HuH-7.5 (cell line): ENCODE measurements around the gene KAT14.
A peak's percentile ranks its signal among the peaks of the same experiment; 100 is the strongest.
"Not testable (repeated sequence)": the region's sequence is repeated elsewhere in the genome, so short reads cannot be mapped to it uniquely, and the experiment has no call there.

Source experiments
- DNase-seq: peaks from one replicate; pipeline ENCODE4 v3.0.0; 2011; ENCODE audit warnings: low spot score

The KAT14 gene, protein sequence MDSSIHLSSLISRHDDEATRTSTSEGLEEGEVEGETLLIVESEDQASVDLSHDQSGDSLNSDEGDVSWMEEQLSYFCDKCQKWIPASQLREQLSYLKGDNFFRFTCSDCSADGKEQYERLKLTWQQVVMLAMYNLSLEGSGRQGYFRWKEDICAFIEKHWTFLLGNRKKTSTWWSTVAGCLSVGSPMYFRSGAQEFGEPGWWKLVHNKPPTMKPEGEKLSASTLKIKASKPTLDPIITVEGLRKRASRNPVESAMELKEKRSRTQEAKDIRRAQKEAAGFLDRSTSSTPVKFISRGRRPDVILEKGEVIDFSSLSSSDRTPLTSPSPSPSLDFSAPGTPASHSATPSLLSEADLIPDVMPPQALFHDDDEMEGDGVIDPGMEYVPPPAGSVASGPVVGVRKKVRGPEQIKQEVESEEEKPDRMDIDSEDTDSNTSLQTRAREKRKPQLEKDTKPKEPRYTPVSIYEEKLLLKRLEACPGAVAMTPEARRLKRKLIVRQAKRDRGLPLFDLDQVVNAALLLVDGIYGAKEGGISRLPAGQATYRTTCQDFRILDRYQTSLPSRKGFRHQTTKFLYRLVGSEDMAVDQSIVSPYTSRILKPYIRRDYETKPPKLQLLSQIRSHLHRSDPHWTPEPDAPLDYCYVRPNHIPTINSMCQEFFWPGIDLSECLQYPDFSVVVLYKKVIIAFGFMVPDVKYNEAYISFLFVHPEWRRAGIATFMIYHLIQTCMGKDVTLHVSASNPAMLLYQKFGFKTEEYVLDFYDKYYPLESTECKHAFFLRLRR

DNA sequence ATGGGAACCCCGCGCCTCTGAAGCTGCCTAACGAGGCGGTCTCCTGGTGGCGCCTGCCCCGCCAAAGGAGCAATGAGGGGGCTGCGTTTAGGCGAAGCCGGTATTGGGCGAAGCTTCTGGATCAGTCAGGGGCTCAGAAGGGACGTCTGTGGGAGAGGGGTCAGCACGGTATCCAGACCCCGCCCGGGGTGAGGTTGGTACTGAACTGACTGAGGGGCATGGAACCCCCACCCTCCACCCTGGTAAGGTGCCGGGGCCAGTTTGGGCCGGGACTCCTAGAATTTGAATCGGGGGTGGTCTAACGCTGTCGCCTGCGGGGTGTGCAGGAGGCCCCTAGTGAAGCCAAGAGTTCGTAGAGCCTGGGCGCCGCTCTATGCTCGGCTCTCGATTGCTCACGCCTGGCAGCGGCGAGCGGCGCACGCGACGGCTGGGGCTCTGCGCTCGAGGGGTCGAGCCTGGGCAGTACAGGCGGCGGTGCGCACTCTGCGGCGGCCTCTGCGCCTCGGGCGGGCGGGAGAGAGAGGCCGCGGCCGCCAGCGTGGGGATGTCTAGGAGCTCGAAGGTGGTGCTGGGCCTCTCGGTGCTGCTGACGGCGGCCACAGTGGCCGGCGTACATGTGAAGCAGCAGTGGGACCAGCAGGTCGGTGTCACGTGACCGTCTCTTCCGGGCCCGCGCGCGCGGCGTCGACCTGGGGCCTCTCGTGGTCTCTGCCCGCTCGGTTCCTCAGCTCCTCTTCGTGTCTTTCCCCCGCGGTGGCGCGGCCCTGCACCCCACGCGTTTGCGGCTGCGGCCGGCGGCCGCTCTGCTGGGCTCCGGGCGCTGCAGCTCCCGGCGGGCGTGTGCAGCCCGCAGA is at the start of gene KAT14, which contains the start of gene PET117:
Gene KAT14 (plus strand): TSS at position 452 of the 854 bp plus-strand sequence. CDS start 4,798 bp downstream, outside the sequence.
Gene PET117 (plus strand): TSS at position 452 of the 854 bp plus-strand sequence. CDS start 93 bp downstream, at position 545.
- peak; percentile 67 for DNase-seq

DNA sequence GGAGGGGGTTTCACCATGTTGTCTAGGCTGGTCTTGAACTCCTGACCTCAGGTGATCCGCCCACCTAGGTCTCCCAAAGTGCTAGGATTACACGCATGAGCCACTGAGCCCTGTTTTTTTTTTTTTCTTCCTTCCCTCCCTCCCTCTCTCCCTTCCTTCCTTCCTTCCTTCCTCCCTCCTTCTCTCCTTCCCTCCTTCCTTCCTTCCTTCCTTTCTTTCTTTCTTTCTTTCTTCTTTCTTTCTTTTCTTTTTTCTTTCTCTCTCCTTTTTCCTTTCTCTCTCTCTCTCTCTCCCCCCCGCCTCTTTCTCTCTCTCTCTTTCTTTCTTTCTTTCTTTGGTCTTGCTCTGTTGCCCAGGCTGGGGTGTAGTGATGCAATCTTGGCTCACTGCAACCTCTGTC is 49.4 kb upstream of the KAT14 start:
- not testable (repeated sequence) for DNase-seq

DNA sequence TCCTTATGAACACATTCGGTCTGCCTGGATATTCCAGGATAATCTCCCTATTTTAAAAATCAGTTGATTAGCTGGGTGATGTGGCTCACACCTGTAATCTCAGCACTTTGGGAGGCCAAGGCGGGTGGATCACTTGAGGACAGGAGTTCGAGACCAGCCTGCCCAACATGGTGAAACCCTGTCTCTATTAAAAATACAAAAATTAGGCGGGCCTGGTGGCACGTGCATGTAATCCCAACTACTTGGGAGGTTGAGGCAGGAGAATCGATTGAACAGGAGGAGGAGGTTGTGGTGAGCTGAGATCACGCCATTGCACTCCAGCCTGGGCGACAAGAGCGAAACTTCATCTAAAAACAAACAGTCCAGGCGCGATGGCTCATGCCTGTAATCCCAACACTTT is 48.8 kb upstream of the KAT14 start:
- DNase-seq = not testable (repeated sequence)

DNA sequence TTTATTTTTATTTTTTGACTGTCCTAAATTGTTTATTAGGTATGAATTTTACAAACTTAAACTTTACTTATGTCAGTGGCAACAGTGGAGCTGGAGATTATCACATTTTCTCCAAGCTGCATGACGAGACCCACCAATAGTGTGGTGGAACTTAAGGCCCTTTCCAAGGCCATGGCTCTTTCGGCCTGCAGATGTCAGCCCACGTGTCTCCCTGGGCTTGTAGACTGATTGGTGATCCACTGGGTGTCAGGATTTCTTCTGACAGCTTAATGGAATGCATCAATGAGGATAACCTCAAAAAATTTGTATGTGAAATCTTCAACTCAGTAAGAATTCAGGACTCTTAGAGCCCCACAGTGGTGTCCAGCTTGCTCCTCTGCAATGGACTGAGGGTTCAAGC is 47.6 kb upstream of the KAT14 start:
- DNase-seq = no peak

DNA sequence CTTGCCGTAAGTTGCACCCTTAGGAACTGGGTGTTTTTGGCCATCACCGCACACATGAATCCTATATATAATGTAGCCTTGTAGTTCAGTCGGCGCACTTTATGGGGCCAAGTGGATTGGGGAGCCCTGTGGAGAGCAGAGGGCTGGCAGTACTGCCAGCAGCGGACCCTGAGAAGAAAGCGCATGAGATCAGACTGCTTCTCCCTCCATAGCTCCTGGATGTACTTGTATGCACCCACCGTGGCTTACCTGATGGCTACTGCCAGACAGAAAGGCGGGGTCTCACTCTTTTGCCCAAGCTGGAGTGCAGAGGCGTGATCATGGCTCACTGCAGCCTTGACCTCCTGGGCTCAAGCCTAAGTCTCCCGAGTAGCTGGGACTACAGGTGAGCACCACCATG is 47.2 kb upstream of the KAT14 start:
- no peak for DNase-seq

DNA sequence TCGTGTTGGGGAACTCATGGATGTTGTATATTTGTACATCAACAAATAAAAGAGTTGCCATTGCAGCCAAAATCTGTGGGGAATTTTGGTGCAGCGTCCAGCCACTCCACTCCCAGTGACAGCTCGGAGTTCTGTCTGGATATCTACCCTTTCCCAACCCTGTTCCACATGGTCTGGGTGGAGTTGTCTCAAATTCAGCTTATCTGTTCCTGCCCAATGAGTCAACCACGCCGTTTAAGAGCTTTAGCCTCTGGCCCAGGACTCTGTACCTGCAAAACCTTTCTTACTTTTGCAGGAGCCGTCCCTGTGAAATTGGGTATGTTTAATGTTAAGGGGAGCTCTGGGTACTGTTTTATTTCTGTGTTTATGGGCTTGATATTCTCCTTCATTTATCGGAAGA is 46.0 kb upstream of the KAT14 start:
- DNase-seq = no peak

DNA sequence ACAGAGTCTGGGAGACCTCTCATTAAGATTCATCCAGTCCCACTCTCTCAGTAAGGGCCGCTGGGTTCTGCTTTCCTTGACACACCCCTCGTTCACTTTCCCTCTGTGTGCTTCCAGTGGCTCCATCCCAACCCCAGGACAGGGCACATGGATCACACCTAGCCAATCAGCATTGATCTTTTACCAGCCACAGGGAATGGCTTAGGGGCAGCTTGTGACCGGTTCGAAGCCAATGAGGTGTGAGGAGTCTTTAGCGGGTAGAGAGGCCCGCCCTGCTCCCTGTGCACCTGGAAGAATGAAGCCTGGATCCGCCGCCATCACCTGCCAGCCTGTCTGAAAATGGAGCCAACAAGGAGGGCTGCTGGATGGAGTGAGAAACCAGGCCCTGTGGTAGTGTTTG is 44.8 kb upstream of the KAT14 start:
- DNase-seq = no peak

DNA sequence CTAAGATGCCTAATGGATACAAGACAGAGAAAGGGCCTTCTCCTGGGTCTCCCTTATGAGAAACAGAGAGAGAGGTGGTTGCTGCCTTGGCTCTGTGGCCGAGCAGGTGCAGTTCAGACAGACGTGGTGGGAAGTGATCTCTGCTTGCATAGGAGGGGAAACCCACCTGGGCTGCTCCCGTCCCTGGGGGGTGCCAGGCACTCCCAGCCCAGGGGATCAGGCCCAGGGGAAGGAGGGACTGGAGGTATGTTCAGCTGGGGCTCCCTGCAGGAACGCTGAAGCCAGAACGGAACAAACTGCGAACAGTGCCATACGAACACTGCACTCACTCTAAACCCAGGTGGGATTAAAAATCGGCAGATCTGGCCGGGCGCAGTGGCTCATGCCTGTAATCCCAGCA is 44.3 kb upstream of the KAT14 start:
- DNase-seq = no peak

DNA sequence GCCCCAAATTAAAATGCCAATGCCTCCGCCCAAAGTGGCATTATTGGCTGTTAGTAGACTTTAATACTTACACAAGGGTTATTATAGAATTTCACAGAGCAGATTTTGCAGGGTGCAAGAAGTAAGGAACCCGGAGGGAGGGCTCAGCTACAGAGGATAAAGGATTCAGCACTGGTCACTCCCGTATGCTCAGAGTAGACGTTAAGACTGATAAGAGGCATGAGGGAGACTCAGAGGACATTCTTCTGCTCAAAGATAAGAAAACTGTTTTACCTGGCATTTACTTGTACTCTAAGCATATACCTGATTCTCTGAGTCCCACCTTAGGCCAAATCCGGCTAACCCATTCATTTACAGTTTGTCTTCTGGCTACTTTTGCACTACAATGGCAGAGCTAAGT is 43.5 kb upstream of the KAT14 start:
- no peak for DNase-seq

DNA sequence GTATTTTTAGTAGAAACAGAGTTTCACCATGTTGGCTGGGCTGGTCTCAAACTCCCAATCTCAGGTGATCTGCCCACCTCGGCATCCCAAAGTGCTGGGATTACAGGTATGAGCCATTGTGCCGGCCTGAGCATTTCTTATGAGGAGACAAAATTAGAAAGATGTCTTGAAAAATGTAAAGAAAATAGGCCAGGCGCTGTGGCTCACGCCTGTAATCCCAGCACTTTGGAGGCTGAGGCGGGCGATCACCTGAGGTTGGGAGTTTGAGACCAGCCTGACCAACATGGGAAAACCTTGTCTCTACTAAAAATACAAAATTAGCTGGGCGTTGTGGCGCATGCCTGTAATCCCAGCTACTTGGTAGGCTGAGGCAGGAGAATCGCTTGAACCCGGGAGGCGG is 37.1 kb upstream of the KAT14 start:
- not testable (repeated sequence) for DNase-seq

DNA sequence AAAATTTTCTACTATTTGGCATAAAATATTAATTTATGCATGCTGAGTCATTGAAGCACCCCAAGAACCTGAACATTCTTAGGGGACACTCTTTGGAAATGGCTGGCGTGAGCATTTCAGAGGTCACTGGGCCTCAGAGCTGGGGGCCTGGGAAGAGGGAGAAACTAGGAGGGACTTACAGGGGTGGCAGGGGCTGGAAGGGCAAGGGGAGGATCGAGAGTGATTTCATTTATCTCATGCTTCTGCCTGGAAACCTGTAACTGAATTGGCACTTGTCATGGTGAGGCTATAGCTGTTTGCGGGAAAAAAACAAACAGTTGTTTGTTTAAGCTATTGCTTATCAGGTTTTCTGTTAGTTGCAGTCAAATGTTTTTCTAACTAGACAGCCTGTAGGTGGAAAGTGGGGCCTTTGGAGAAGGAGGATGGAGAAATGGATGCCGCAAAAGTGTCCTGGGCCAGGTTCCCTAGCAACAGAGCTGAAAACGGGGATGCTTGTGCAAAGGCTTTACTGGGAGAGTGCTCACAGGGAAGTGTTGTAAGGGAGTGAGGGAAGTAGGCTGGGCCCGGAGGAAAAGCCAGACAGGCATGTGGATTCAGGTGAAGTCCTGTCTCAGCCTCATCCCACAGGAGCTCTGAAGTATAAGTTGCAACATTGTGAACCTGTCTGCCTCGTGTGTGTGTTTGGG is 36.4 kb upstream of the KAT14 start:
- no peak for DNase-seq

DNA sequence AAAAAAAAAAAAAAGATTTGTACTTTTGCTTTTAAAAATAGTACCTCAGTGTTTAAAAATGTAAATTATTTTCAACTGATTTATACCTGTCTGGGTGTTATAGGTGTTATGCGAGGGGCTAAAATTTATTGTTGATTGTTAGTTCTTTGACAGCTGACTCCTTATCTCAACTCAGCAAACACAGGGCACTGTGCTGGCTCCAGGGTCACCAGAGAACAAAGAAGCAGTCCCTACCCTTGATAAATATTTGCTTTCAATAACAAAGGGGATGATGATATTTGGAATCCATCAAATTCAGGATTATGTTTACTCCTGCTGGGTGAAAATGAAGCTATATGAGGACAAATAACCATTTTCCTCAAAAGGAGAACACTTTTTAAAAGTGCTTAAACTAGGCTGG is 34.2 kb upstream of the KAT14 start:
- DNase-seq = no peak

DNA sequence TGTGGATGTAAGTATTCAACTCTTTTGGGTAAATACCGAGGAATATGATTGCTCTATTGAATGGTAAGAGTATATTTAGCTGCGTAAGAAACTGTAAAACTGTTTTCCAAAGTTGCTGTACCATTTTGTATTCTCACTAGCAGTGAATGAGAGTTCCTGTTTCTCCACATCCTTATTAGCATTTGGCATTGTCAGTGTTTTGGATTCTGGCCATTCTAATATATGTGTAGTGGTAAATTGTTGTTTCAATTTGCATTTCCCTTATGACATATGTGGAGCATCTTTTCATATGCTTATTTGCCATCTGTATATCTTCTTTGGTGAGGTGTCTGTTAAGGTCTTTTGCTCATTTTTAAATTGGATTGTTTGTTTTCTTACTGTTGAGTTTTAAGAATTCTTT is 29.3 kb upstream of the KAT14 start:
- no peak for DNase-seq

DNA sequence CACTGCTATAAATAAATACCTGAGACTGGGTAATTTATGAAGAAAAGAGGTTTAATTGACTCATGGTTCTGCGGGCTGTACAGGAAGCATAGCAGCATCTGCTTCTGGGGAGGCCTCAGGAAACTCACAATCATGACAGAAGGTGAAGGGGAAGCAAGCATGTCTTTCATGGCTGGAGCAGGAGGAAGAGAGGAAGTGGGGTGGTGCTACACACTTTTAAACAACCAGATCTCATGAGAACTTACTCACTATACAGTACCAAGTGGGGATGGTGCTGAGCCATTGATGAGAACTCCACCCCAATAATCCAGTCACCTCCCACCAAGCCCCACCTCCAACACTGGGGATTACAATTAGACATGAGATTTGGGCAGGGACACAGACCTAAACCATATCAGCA is 9.1 kb upstream of the KAT14 start:
- not testable (repeated sequence) for DNase-seq

DNA sequence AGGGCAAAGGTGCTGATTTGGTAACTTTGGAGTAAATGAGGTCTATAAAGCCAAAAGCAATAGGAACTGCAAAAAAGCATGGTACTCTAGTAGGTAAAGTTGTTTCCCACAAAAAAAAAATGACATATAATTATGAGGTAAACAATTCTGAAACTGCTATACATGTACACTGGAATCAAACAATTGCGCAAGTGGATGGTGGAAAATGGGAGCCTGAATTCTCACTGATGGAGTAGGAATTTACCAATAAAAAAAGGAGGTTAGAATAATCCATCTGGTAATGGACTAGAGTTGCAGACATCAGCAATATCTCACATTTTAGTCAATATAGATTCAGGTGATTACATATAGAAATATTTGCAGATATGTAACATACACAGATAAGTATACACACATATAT is 5.0 kb upstream of the KAT14 start:
- DNase-seq = no peak

DNA sequence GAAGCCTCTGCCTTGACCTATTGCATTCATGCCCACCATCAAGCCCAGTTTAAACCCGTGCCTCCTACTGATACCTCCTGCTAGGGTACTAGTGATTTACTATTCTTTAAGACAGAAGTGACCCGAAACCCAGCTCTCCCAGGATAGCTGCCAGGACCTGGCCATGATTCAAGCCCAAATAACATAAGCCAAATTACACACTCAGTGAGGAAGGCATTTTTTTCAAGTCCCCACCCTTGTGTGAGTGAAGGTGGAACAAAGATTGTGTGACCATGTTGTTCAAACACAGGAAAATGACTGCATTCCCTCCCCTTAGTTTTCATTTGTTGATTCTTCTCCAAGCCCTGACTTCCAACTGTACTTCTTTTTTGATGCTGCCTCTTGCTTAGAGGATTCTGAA is 3.7 kb upstream of the KAT14 start:
- DNase-seq = no peak

DNA sequence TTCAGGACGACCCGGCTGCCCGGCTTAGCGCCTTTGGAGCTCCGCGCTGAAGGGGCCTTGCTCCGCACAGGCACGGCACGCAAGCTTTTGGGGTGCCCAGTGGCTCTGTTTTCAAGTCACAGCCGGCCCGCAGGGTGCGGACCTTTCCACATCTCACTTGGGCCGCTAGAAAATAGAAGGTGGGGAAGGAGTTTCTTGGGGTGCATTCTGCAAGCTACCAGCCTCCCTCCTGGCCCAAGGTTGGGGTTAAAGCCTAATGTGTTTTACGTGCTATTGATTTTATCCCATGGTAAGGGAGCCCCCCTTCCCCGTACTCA is 561 bp downstream of the KAT14 start:
- DNase-seq = no peak

DNA sequence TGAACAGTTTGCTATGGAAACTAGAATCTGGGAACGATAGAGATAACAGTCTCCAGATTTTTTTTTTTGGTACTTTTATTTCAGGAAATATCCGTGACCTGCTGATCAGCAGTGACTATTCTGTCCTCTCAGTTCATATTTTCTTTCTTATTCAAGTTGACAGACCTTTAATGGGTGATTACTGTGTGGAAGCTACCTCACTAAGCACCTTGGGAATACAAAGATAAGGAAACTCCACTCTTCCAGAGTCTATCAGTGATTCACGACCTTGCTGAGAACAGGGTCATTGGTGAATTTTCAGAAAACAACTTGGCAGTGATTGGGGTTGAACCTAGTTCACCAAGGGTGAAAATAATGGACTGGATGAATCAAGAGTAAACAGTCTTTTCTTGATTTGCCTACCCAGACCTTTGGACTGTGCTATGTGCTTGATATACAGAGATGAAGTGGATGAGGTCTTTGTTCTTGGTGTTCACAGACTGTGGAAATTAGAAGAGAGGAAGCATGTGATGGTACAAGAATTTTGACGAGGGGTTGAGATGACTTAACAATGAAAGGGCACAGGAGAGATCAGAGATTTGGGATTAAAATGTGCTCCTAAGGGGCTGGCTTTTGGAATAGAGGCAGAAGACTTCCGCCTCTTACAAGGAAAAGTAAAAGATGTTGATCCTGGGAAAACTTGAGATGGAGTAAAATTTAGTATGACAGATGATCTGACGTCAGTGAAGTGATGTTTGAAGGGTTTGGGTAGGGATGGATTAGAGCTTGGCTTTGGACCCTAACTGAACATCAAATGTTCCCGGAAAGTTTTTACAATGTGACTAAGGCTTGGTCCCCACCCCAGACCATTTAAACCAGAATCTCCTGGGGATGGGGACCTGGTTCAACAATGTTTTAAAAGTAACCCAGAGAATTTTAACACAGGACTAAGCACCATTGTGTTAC is 1.2 kb downstream of the KAT14 start:
- no peak for DNase-seq

DNA sequence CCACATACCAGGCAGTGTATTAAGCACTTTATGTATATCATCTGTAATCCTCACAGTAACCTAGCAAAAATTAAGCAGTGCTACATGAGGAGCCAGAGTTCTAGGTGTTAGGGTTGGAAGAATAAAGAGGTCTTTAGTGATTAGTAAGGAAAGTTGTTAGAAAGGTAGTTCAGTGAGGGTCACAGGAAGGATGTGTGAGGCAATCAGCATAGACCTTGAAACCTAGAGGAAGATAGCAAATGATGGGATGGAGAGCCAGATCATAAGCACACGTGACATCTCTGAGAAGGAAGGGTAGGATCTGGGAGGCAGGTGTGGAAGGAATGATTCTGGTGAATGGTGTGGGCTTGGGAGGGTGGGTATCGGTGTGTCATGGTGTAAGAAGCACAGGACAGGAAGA is 2.2 kb downstream of the KAT14 start:
- DNase-seq = no peak

DNA sequence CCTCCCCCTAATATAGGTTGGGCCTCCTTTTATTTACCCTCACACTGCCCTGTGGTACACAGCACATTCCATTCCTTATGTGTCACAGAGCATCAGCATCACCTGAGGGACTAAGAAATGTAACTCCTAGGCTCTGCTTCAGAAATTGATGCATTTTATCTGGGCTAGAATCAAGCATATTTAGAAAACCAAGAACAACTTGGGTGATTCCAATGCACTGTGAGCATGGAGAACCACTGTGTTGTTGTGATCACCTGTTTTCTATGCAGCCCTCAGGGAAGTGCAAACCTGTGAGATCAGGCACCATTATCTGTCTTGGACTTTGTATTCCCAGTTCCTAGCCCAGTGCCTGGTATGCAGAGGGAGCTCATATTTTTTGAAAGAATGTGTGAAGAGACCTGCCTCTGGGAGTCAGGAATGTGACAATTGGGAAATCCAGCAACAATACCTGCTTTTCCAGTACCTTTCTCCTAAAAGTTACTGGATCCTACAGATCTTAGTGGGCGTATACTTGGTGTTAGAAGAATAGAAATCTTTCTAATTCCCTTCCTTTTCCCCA is 7.0 kb downstream of the KAT14 start:
- DNase-seq = peak; percentile 72
